ENCODE data around the gene TRPM5. TPM values are rescaled to one million over a fixed set of nuclear protein-coding genes. Genes with fewer than 3 reads are reported as not detected.

The TRPM5 gene
- total and polyA plus RNA-seq, 2 of the 8 experiments (the other 6 are each of a cell fraction or from before 2014, with no cell fraction given) = 0.02 TPM; not detected in 1

GRCh38 chr11:2400762-2401435 lies 43.4 kb downstream of the TRPM5 start (continued):
- TF ChIP-seq E2F6 (IDR thresholded peaks at IDR 0.05) (no peak), TBP (IDR thresholded peaks at IDR 0.05; ENCODE audit: low read depth, low read length) (0 out of 2 replicates have a peak, but pooled peaks have one; percentile 49), BACH1 (IDR thresholded peaks at IDR 0.05; ENCODE audit: low read length) (no peak), HDAC2 (IDR thresholded peaks at IDR 0.05; ENCODE audit: borderline replicate concordance in 1 of 2, low read depth in 2 of 2, low read length in 2 of 2) (no peak), EGR1 (IDR thresholded peaks at IDR 0.05; ENCODE audit: borderline replicate concordance, low read depth, low read length) (no peak), CHD2 (IDR thresholded peaks at IDR 0.05; ENCODE audit: low read length) (no peak), PHF8 (conservative IDR thresholded peaks at IDR 0.05; ENCODE audit: low read depth, low read length) (peak; percentile 84), KDM5A (IDR thresholded peaks at IDR 0.05; ENCODE audit: low read length) (peak; percentile 63), ASH2L (IDR thresholded peaks at IDR 0.05; ENCODE audit: low read length) (peak; percentile 40), ZNF274 (IDR thresholded peaks at IDR 0.05; ENCODE audit: borderline replicate concordance, extremely low read depth, low read length) (no peak), POLR2AphosphoS5 (IDR thresholded peaks at IDR 0.05; ENCODE audit: low read depth, low read length) (no peak), JUN (IDR thresholded peaks at IDR 0.05; ENCODE audit: low read depth, low read length) (no peak)

Data from H1 (cell line).